Measurements from ENCODE around the gene NFASC.
A peak's percentile ranks its signal among the peaks of the same experiment; 100 is the strongest.

Gene NFASC

GRCh38 chr1:204902671-204903070 is 32.0 kb downstream of the NFASC start:
- no peak for DNase-seq (ENCODE audit: low read depth in 1 of 2, low spot score in 1 of 2)
- TF ChIP-seq JUND (IDR thresholded peaks at IDR 0.05; ENCODE audit: low read depth): no peak
- in situ Hi-C loops (cut with HindIII; ENCODE audit: low pct_unique_long_range_greater_than_20kb, low sequenced_read_pairs): no loop called here

- no peak for TF ChIP-seq JUND (IDR thresholded peaks at IDR 0.05; ENCODE audit: low read depth)
- no peak for DNase-seq (ENCODE audit: low read depth in 1 of 2, low spot score in 1 of 2)
- in situ Hi-C loops (cut with HindIII; ENCODE audit: low pct_unique_long_range_greater_than_20kb, low sequenced_read_pairs): no loop called here
These were observed 33.7 kb downstream of the NFASC start for GRCh38 chr1:204904228-204904810.

GRCh38 chr1:204909109-204909508 is 38.4 kb downstream of the NFASC start:
- in situ Hi-C loops (cut with HindIII; ENCODE audit: low pct_unique_long_range_greater_than_20kb, low sequenced_read_pairs): no loop called here
- DNase-seq (ENCODE audit: low read depth in 1 of 2, low spot score in 1 of 2): no peak
- no peak for TF ChIP-seq JUND (IDR thresholded peaks at IDR 0.05; ENCODE audit: low read depth)

- in situ Hi-C loops (cut with HindIII; ENCODE audit: low pct_unique_long_range_greater_than_20kb, low sequenced_read_pairs): no loop called here
- no peak for DNase-seq (ENCODE audit: low read depth in 1 of 2, low spot score in 1 of 2)
These were observed 45.3 kb downstream of the NFASC start for GRCh38 chr1:204915861-204916495.

GRCh38 chr1:204917802-204918201 is 47.1 kb downstream of the NFASC start:
- no peak for DNase-seq (ENCODE audit: low read depth in 1 of 2, low spot score in 1 of 2)
- TF ChIP-seq JUND (IDR thresholded peaks at IDR 0.05; ENCODE audit: low read depth): no peak
- in situ Hi-C loops (cut with HindIII; ENCODE audit: low pct_unique_long_range_greater_than_20kb, low sequenced_read_pairs): no loop called here

More at GRCh38 chr1:204915861-204916495, 45.3 kb downstream of the NFASC start:
- no peak for TF ChIP-seq JUND (IDR thresholded peaks at IDR 0.05; ENCODE audit: low read depth)

GRCh38 chr1:204920511-204920910 is 49.8 kb downstream of the NFASC start:
- DNase-seq (ENCODE audit: low read depth in 1 of 2, low spot score in 1 of 2): no peak
- no peak for TF ChIP-seq JUND (IDR thresholded peaks at IDR 0.05; ENCODE audit: low read depth)
- in situ Hi-C loops (cut with HindIII; ENCODE audit: low pct_unique_long_range_greater_than_20kb, low sequenced_read_pairs): no loop called here

GRCh38 chr1:204920967-204921366 is 50.3 kb downstream of the NFASC start:
- in situ Hi-C loops (cut with HindIII; ENCODE audit: low pct_unique_long_range_greater_than_20kb, low sequenced_read_pairs): no loop called here
- DNase-seq (ENCODE audit: low read depth in 1 of 2, low spot score in 1 of 2): no peak
- no peak for TF ChIP-seq JUND (IDR thresholded peaks at IDR 0.05; ENCODE audit: low read depth)

GRCh38 chr1:204921855-204922516 is 51.3 kb downstream of the NFASC start:
- in situ Hi-C loops (cut with HindIII; ENCODE audit: low pct_unique_long_range_greater_than_20kb, low sequenced_read_pairs): no loop called here
- DNase-seq (ENCODE audit: low read depth in 1 of 2, low spot score in 1 of 2): no peak
- TF ChIP-seq JUND (IDR thresholded peaks at IDR 0.05; ENCODE audit: low read depth): no peak

- TF ChIP-seq JUND (IDR thresholded peaks at IDR 0.05; ENCODE audit: low read depth): no peak
- DNase-seq (ENCODE audit: low read depth in 1 of 2, low spot score in 1 of 2): no peak
- in situ Hi-C loops (cut with HindIII; ENCODE audit: low pct_unique_long_range_greater_than_20kb, low sequenced_read_pairs): no loop called here
These were observed 52.5 kb downstream of the NFASC start for GRCh38 chr1:204923201-204923600.

- TF ChIP-seq JUND (IDR thresholded peaks at IDR 0.05; ENCODE audit: low read depth): no peak
- in situ Hi-C loops (cut with HindIII; ENCODE audit: low pct_unique_long_range_greater_than_20kb, low sequenced_read_pairs): no loop called here
- no peak for DNase-seq (ENCODE audit: low read depth in 1 of 2, low spot score in 1 of 2)
These were observed 53.0 kb downstream of the NFASC start for GRCh38 chr1:204923626-204924012.

- no peak for TF ChIP-seq JUND (IDR thresholded peaks at IDR 0.05; ENCODE audit: low read depth)
- in situ Hi-C loops (cut with HindIII; ENCODE audit: low pct_unique_long_range_greater_than_20kb, low sequenced_read_pairs): no loop called here
- DNase-seq (ENCODE audit: low read depth in 1 of 2, low spot score in 1 of 2): peak; percentile 51 to 66
These were observed 53.5 kb downstream of the NFASC start for GRCh38 chr1:204924013-204924759.

- in situ Hi-C loops (cut with HindIII; ENCODE audit: low pct_unique_long_range_greater_than_20kb, low sequenced_read_pairs): no loop called here
- DNase-seq (ENCODE audit: low read depth in 1 of 2, low spot score in 1 of 2): no peak
- TF ChIP-seq JUND (IDR thresholded peaks at IDR 0.05; ENCODE audit: low read depth): no peak
These were observed 55.0 kb downstream of the NFASC start for GRCh38 chr1:204925701-204926100.
